H54 (cell line): ENCODE measurements around the gene ATP11A.

Source experiments
- DNase-seq: peaks from one replicate; pipeline ENCODE4 v3.0.0; 2011; ENCODE audit warnings: low spot score, mixed read lengths; ENCODE audit not compliant: insufficient read length
- FAIRE-seq: peaks from 3 replicates; lab custom pipeline; 2011; peaks lifted over from hg19 to GRCh38; lab: Jason Lieb, UNC
- POLR2A ChIP-seq: IDR thresholded peaks from 2 replicates; pipeline ENCODE4 v1.6.1; 2011; ENCODE audit warnings: low read depth, mild to moderate bottlenecking, low read length

The ATP11A gene

GRCh38 chr13:112934078-112934477 is 244.2 kb downstream of the ATP11A start:
- TF ChIP-seq POLR2A: no peak
- FAIRE-seq (no peak), DNase-seq (no peak)
